GM18507 (cell line): ENCODE results near the gene PDZD2.
A peak's percentile ranks its signal among the peaks of the same experiment; 100 is the strongest.

Experiments used
- DNase-seq: peaks from one replicate; pipeline ENCODE4 v3.0.0; 2011; ENCODE audit warnings: low read depth; ENCODE audit not compliant: insufficient read length; ENCODE audit errors: extremely low spot score
- FAIRE-seq: peaks from 2 replicates; lab custom pipeline; 2011; peaks lifted over from hg19 to GRCh38; lab: Jason Lieb, UNC

The PDZD2 gene

DNA sequence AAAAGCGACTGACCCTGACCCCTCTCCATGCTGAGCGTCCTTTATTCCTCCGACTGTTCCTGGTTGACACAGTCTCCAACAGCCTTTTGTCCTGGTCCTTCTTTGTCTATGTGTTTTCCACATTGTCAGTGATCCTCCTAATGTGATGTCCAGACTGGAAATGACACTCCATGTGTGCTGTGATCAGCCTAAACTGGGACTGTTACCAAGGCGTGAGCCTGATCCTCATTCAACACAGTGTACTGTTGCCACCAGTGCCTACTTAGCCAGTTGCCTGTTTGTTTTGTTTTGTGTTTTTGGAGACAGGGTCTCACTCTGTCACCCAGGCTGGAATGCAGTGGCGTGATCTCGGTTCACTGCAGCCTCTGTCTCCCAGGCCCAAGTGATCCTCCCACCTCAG is 343.1 kb downstream of the PDZD2 start:
- FAIRE-seq, result no peak
- DNase-seq, result no peak

DNA sequence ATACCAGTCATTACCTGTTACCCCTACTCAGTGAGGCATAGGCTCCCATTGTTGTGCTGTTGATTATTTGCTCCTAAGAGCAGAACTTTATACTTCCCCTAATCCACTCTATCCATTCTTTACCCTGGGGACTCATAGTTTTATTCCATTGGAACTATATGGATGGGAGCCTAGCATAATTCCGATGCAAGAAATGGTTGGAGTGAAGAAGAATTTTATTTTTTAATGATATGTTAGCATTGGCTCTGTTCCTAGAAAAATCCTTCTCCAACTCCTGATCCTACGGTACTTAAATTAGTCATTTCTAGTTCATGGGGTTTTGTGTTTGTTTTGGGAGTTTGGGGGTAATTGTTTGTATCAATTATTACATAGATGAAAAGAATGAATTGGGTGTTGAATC is 343.7 kb downstream of the PDZD2 start:
- no peak for DNase-seq
- FAIRE-seq, result no peak

DNA sequence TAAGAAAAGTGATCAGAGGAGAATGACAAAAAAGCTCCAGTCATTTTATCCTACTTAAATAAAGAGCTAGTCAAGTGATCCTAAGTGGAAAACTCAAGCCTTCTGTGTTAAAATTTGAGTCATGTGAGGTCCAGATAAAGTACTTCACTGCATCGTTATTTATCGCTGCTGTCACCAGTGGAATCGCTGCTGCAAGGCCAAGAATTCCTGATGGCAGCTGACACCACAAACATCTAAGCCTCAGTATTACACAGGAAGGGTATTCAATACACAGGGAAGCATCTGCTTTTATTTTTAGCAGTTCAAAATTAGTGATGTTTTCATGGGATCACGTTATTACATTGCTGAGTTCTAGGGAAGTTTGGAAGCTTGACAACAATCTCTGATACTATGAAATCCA is 344.9 kb downstream of the PDZD2 start:
- no peak for FAIRE-seq
- no peak for DNase-seq

DNA sequence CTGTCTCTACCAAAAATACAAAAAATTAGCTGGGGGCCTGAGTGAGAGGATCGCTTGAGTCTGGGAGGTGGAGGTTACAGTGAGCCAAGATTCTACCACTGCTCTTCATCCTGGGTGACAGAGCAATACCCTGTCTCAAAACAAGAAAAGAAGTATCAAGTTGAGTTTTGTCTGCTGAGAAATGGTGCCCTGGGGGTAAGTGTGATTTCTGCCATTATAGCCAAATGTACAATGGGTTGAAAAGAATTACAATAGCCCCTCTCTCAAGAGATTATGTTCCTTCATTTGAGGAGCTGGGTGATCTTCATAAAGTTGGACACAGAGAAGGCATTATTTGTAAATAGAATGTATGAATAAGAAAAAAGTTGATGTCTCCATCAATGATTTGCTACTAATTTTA is 345.8 kb downstream of the PDZD2 start:
- DNase-seq, result no peak
- no peak for FAIRE-seq

DNA sequence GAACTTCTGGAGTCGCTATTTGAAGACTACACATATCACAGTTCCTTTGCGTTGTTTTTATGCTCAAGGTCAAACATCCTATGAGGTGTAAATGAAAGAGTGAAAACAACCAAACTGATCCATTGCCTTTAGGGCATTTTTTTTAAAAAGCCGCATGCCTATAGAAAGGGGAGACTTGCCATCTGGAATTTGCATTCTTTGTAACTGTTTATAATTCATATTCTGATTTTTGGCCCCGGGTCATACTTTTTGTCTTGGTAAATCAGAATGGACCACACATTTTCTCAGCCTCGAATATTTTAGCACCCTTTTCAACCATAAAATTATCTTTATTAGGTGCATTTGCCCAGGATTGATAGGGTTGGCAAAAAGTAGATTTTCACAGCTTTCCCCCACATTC is 347.2 kb downstream of the PDZD2 start:
- DNase-seq, result no peak

DNA sequence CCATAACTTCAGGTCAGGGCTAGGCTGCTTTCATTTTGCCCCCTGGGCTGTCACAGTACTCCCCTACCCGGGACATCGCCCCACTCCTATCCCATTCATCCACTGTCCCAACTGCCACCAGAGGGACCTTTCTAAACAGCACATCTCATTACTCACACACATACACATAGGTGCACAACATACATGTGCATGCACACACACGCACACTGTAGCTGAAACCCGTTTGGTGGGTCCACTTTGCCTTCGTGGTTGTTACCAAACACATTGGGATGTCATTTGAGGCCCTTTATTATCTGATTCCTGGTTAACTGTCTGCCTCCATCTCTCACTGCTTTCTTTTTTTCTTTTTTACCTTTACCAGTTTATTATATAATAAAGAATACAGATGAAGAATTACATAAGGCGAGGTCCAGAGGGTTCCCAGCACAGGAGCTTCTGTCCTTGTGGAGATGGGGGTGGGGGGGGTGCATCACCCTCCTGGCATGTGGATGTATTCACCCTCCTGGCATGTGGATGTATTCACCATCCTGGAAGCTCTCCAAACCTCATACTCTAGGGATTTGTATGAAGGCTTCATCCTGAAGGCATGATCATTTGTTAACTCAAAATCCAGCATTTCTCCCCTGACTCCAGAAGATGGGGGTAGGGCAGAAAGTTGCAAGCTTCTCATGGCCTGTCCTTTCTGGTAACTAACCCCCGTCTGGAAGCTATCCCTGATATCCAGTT is 349.2 kb downstream of the PDZD2 start:
- FAIRE-seq (no peak), DNase-seq (no peak)

More for the DNA sequence above, 347.2 kb downstream of the PDZD2 start:
- FAIRE-seq, result no peak

DNA sequence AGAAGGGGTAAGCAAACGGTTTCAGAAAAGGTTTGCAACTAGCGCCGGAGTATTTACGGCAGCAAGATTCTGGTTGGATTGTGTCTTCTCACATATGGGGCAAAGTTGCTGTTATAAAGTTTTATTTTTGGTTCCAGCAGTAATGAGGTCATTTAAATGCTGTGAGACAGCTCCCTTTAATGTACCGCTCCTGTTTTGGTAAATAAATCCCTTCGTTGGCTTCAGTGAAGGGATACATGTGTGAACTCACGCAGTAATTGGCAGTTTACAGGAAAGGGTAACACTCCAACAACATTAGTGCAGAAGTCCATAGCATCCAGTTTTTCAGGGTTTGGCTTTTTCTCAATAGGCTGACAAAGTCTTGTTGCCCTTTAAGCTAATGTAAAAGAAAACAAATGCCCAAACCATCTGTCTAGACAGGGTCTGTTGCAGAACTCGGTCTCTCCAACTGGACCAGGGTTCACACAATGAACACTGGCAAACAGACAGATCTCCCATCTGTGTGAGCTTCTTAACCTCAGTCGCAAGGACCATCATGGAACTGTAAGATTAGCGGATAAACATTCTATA is 351.2 kb downstream of the PDZD2 start:
- no peak for FAIRE-seq
- no peak for DNase-seq

DNA sequence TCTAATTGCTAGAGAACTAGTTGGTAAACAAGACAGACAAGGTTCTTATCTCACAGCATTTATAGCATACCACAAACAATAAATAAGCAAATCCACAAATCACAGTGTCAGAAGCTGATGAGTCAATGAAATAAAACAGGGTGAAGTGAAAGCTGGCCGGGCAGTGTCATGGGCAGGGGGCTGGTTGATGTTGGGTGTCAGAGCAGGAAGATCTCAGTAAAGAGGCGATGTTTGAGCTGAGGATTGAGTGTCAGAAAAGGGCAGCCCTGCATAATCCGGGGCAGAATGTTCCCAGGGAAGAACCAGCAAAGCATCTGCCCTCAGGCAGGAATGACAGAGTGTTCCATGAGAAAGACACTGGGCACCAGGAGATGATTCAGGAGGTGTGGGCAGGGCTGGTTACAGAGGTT is 351.8 kb downstream of the PDZD2 start:
- DNase-seq, result no peak
- FAIRE-seq, result no peak

DNA sequence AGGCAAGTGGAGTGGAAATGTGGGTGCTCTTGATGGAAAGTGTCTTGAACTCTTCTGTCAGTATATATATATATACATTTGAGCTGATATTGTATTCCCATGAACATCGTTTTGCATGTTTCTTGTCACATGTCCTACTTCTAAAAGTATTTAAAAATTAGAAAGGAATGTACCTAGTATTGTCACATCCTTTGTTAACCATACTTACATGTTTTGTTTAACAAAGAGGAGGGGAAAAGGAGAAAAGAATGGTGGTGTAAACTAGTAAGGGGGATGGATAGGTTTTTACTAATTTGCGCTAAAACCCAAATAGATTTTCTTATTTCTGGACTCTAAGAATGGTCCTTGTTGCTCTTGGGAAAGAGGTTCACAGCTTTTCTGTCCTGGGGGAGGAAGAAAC is 353.4 kb downstream of the PDZD2 start:
- FAIRE-seq (peak; percentile 50), DNase-seq (no peak)

DNA sequence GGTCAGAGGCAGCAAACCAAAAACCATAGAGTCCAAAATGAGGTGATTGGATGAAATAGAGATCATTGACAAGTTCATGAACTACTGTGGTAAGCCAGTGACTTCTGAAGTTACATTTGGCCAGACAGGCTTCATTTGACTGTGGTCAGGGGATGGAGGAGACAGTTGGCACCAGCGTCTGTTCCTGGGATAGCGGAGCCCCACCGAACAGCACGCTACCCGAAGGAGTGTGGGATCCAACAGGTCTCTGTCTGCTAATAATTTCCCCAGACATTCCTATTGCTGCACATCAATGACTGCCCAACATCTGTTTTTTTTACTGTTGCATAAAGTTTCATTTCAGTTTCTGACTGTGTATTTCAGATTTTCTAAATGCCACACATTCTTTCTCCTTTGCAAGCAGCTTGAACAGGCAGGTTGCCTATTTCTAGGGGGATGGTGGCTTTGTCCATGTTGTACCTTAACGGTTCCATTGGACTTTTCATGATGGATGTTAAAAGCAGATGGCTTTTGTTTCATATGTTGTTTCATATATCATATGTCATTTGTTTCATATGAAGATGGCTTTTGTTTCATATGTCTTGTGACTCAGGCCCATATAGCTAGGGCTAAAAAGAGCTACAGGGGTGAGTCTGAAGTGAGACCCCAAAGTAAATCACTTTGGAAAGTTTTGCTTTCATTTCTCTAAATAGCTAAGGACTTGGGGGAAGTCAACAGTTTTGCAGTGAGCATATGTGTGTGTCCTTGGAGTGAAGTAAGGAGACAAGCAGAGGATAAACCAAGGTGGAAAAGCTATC is 354.4 kb downstream of the PDZD2 start:
- FAIRE-seq (peak; percentile 89), DNase-seq (no peak)

DNA sequence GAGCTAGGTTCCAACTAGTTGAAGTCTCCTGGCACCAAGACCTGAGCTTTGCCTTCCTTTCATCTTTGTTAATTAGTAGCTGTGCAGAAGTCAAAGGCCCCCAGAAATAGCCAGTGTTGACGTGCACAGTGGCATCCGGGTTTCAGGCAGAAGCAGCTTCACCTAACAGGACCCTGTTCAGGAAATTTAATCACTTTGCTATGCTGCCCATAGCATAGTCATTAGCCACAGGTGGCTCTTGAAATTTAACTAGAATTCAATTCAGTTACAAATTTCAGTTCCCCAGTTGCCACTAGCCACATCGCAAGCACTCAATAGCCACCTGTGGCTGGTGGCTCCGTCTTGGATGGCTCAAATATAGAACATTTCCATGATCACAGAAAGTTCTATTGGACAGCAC is 356.1 kb downstream of the PDZD2 start:
- peak; percentile 94 for FAIRE-seq
- DNase-seq, result no peak

DNA sequence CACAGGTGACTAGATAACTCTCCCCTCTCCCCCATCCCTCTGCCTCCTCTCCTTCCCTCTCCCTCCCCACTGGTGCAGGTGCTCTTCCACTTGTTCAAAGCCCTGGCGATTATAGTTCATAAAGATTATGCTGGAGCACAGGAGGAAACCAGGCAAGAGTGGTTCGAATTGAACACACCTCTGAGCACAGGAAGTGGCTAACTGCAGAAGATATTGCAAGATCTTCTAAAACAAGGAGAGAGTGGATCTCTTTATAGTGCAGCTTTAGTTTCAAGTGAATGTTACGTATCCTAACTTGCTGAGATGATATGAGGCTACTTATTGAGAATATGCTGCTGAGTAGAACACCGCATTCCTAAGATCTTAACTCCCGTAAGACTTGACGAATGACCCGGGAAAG is 356.8 kb downstream of the PDZD2 start:
- FAIRE-seq (peak; percentile 66), DNase-seq (no peak)

DNA sequence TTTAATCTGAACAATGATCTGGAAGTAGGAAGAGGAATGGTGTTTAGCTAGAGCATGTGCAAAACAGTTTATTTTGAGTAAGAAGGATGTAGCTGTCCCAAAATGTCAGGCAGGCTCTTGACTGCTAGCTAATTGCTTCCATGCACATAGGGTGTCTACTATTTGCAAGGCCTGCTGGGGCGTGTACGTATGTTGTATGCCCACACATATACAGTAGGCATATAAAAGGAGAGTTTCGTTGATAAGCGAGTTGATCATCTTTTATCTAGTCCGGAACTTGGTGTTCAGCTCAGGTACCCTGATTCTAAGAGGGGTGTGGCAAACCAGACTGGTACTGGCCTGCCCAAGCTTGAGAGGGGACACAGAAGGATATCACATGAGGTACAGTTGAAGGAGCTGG is 358.0 kb downstream of the PDZD2 start:
- FAIRE-seq, result no peak
- no peak for DNase-seq

DNA sequence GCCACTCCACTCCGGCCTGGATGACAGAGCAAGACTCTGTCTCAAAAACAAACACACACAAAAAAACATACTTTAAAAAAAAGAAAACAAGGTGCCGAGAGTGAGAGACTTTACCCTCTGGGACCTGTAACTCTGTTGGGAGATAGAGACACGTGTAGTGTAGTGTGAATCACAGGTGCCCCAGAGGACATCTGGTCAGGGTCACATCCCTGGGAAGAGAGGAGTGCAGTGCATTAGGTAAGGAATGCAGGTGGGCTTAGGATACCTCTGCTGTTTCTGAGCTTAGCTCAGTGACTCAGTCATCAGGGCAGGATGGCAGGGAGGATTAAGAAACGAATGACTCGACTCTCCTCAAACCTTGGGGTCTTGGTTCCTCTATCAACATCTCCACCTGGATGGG is 360.5 kb downstream of the PDZD2 start:
- DNase-seq (no peak), FAIRE-seq (no peak)

DNA sequence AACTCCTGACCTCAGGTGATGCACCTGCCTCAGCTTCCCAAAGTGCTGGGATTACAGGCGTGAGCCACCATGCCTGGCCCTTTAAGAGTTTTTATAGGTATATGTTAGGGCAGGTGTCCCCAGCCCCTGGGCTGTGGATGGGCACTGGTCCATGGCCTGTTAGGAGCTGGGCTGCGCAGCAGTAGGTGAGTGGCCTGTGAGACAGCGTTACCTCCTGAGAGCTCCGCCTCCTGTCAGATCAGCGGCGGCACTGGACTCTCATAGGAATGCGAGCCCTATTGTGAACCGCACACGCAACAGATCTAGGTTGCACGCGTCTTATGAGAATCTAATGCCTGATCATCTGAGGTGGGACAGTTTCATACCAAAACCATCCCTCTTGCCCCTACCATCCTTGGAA is 361.8 kb downstream of the PDZD2 start:
- FAIRE-seq (no peak), DNase-seq (no peak)

DNA sequence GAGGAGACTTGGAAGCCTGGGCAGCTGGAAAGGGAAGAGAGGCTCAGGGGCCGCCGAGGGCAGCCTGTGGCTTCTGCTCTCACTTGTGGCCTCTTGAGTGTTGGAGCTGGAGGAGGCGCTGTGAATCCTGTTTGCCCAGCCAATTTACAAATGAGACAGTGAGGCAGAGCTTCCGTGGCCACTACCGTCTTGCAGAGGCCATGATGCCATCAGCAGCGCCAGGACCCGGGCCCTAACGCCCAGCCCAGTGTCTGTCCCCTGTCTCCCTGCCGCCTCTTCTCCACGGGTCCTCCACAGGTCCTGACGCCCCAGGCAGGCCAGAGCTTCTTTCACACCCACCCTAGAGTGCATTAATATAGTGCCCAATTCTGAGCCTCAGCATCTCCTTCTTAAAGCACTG is 362.4 kb downstream of the PDZD2 start:
- no peak for FAIRE-seq
- DNase-seq, result no peak

DNA sequence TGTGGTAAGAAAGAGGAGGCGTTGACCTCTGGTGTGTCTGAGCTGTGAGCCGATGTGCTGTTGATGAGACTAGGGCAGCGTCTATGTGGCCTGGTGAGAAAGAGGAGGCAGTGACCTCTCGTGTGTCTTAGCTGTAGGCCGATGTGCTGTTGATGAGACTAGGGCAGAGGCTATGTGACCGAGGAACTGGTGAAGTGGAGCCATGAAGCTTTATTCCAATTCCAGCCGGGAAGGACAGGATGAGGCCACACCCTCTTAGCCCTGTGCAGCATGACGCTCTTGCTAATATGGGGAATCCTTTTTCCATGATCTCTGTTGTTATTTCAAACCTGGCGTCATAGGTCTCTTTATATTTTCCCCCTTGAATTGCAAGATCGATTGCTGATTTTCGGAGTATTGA is 362.8 kb downstream of the PDZD2 start:
- DNase-seq, result no peak
- no peak for FAIRE-seq

DNA sequence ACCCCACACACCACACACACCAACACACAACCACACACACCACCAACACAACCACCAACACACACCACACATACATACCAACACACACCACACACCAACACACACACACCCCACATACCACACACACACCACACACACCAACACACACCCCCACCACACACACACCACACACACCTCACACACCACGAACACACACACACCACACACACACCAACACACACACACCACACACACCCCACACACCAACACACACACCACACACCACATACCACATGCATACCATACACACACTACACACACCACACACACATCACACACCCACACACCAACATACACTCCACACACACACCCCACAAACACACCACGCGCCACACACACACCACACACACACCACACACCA is 363.8 kb downstream of the PDZD2 start:
- FAIRE-seq, result no peak
- no peak for DNase-seq

DNA sequence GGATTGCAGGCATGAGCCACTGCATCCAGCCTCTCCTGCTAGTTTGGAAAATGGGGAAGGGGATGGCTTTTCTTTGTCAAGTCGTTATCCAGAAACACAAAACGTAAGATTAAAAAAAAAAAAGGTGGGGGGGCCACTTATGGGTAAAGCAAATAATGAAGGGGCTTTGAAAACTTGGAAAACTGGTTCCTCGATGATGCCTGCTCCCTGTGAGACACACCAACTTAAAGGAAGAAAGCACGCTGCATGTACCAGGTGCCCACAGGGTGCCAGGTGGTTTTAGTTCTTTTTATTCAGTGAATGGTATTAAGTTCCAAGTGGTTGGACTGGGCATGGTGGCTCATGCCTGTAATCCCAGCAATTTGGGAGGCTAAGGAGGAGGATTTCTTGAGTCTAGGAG is 365.1 kb downstream of the PDZD2 start:
- FAIRE-seq (no peak), DNase-seq (no peak)

DNA sequence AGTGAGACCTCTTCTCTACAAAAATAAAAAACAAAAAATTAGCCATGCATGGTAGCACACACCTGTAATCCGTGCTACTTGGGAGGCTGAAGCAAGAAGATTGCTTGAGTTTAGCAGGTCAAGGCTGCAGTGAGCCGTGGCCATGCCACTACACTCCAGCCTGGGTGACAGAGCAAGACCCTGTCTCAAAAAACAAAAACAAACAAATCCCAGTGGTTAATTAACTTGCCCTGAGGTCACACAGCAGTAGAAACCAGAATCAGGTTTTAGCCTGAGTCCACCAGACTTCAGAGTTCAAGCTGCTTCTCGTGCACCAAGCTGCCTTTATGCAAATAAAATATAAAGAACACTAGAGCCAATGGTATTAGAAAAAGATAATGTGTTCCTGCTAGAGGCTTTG is 365.5 kb downstream of the PDZD2 start:
- FAIRE-seq (peak; percentile 68), DNase-seq (no peak)

DNA sequence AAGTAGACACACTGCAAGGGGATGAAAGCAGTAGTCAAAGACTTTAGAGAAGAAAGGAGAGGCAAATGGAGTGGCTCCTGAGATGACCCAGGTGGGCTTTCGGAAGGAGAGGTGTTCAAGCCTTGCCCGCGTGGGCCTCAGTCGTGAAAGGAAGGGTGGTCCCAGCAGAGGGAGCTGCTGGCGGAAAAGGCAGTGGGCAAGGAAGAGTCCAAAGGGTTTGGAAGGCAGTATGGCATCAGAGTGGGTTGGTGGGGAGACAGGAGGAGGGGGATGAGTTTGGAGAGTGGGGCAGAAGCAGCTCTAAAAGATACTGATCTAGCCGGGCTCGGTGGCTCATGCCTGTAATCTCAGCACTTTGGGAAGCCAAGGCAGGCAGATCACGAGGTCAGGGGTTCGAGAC is 369.8 kb downstream of the PDZD2 start:
- FAIRE-seq (no peak), DNase-seq (no peak)
